ENCODE data around the gene TMEM63B.

- TF ChIP-seq EP300 (IDR thresholded peaks at IDR 0.05) (no peak), CTCF (IDR thresholded peaks at IDR 0.05) (no peak)
Observed at GRCh38 chr6:44176762-44177509, 49.6 kb downstream of the TMEM63B start.
